Bronchial epithelial cell (primary cell): ENCODE measurements around the gene EPN2. TPM values are rescaled to one million over a fixed set of nuclear protein-coding genes. Genes with fewer than 3 reads are reported as not detected.

ENCODE experiments used
- DNase-seq: peaks from one replicate; pipeline ENCODE4 v3.0.0-alpha.2; 2010; ENCODE audit warnings: low read depth
- FAIRE-seq: peaks from 2 replicates; lab custom pipeline; 2011; peaks lifted over from hg19 to GRCh38; lab: Jason Lieb, UNC
- H3K27me3 ChIP-seq: 2 replicates; pipeline ENCODE4 v1.5.1; 2011; ENCODE audit warnings: low read length; ENCODE audit not compliant: control insufficient read depth, insufficient read depth
- H3K36me3 ChIP-seq: 2 replicates; pipeline ENCODE4 v1.5.1; 2011; ENCODE audit warnings: low read length; ENCODE audit not compliant: control insufficient read depth, insufficient read depth
- H3K4me3 ChIP-seq: 2 replicates; pipeline ENCODE4 v1.5.1; 2011; ENCODE audit warnings: mild to moderate bottlenecking, low read depth, low read length, control low read depth
- total RNA-seq: library from RNA; depleted of rRNA; stranded (reverse); fragments of >200 nt; gene quantifications from 2 replicates; pipeline ENCODE4 v1.2.1, GENCODE V29; 2014
- TF ChIP-seq, protein P1 (sequence below): IDR thresholded peaks from 2 replicates; pipeline ENCODE4 v1.5.1; 2011; ENCODE audit warnings: mild to moderate bottlenecking, moderate library complexity, low read length, control low read depth, inconsistent platforms; ENCODE audit not compliant: insufficient read depth, severe bottlenecking

Gene EPN2
- total RNA-seq, 1 donor from 2014 or later, result 13.7 TPM

- FAIRE-seq (no peak), DNase-seq (no peak)
- TF ChIP-seq, protein P1, sequence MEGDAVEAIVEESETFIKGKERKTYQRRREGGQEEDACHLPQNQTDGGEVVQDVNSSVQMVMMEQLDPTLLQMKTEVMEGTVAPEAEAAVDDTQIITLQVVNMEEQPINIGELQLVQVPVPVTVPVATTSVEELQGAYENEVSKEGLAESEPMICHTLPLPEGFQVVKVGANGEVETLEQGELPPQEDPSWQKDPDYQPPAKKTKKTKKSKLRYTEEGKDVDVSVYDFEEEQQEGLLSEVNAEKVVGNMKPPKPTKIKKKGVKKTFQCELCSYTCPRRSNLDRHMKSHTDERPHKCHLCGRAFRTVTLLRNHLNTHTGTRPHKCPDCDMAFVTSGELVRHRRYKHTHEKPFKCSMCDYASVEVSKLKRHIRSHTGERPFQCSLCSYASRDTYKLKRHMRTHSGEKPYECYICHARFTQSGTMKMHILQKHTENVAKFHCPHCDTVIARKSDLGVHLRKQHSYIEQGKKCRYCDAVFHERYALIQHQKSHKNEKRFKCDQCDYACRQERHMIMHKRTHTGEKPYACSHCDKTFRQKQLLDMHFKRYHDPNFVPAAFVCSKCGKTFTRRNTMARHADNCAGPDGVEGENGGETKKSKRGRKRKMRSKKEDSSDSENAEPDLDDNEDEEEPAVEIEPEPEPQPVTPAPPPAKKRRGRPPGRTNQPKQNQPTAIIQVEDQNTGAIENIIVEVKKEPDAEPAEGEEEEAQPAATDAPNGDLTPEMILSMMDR, result no peak
- H3K27me3 ChIP-seq, result no peaks in the 10 kb centered on the region
- H3K36me3 ChIP-seq, result peaks cover 9% of the 10 kb centered on the region
- H3K4me3 ChIP-seq, result no peak overlapping the region
Measured at GRCh38 chr17:19325542-19325941, 88.4 kb downstream of the EPN2 start.

DNA sequence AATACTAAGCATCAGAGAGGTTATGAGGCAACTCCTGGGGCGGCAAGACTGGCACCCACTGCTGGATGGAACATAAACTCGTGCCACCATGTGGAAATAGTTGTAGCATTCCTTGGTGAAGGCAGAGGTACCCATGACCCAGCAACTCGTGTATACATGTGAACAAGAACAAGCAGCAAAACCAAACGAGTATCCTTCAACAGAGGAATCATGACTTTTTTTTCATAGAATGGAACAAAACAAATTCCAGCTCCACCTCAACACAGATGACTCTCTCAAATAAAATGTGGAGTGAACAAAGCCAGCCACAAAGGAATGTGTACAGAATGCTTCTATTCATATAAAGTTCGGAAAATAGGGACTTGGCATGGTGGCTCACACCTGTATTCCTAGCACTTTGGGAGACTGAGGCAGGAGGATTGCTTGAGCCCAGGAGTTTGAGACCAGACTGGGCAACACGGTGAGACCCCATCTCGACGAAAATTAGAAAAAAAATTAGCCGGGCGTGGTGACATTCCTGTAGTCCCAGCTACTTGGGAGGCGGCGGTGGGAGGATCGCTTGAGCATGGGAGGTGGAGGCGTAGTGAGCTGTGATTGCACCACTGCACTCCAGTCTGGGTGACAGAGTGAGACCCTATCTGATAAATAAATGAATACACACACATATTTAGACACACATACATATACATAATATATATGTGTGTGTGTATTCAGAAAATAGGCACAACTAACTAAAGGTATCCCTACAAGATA is 90.0 kb downstream of the EPN2 start:
- FAIRE-seq, result peak; percentile 95

DNA sequence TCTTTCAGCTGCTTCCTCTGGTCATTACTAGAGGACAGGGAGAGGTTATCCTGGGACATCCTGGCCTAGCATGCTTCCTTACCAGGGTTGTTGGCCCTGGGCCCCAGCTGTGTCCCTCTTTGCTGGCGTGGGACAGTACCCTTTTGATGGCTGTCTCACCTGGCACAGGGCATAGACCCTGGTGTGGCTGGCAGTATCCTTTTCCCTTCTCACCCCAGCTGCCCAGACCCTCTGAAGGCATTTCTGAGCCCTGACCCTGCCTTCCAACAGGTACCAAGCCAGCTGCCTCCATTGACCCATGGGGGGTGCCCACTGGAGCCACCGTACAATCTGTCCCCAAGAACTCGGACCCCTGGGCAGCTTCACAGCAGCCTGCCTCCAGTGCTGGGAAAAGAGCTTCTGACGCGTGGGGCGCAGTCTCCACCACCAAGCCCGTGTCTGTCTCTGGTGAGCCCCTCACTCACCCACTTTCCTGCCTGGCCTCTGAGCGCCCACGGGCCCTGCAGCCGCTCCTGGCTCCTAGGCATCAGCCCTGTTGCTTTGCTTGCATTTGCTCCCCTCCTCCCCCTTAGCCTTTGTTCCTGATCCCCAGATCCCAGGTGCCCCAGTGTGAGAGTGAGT is 91.4 kb downstream of the EPN2 start:
- DNase-seq (no peak), FAIRE-seq (no peak)
- no peak overlapping the region for H3K4me3 ChIP-seq
- peaks cover 14% of the 10 kb centered on the region for H3K36me3 ChIP-seq
- H3K27me3 ChIP-seq, result no peaks in the 10 kb centered on the region
- TF ChIP-seq, protein P1, result no peak

More for the DNA sequence above, 90.0 kb downstream of the EPN2 start:
- H3K4me3 ChIP-seq, result no peak overlapping the region
- peaks cover 12% of the 10 kb centered on the region for H3K36me3 ChIP-seq
- TF ChIP-seq, protein P1, result peak; percentile 15
- no peaks in the 10 kb centered on the region for H3K27me3 ChIP-seq
- DNase-seq, result peak; percentile 80

DNA sequence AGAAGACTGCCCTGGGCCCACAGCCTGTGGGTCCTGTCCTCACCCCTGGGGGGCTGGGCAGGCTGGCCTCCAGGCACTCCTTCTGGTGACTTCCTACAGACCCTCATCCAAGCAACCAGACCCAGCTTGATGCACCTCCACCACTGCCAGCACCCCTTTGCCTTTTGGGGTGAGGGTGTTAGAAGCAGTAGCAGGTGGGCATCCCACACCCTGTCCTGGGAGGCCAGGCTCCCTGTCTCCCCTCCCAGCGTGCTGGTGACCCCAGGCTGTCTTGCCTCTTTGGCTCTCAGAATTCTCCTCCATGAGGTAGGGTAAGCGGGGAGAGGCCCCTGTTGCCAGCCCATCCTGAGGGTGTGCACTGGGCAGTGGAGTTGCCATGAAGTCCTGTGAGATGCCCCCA is 92.0 kb downstream of the EPN2 start:
- no peak for DNase-seq
- H3K27me3 ChIP-seq, result no peaks in the 10 kb centered on the region
- TF ChIP-seq, protein P1, result no peak
- no peak overlapping the region for H3K4me3 ChIP-seq
- H3K36me3 ChIP-seq, result peaks cover 14% of the 10 kb centered on the region
- FAIRE-seq, result no peak

DNA sequence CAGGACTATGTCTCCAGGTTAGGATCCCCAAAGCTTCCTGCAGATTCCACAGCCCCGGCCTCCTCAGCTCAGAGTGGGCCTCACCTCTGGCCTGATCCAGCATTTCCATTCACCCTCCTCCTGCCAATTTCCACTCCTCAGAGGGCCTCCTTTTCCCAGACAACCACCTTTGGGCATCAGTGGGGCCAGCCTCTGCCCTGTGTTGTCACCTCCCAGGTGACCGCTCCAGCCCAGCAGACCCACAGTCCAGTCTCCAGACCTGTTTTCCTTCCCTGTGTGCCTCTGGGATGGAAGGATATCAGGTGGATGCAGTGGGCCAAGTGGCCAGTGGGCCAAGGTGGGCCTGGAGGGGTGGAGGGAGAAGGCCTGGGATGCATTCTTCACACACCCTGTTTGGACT is 92.7 kb downstream of the EPN2 start:
- FAIRE-seq (no peak), DNase-seq (no peak)
- peaks cover 14% of the 10 kb centered on the region for H3K36me3 ChIP-seq
- TF ChIP-seq, protein P1, result no peak
- no peaks in the 10 kb centered on the region for H3K27me3 ChIP-seq
- H3K4me3 ChIP-seq, result no peak overlapping the region
